GM19372 (cell line): ENCODE results near the gene PHC2.

Experiments used
- ATAC-seq: cut with Tn5 transposase; IDR thresholded peaks from one replicate; pipeline ENCODE4 v1.9.1; 2021; ENCODE audit warnings: mild to moderate bottlenecking, low read depth, moderate library complexity; ENCODE audit not compliant: unreplicated experiment

The PHC2 gene, protein sequence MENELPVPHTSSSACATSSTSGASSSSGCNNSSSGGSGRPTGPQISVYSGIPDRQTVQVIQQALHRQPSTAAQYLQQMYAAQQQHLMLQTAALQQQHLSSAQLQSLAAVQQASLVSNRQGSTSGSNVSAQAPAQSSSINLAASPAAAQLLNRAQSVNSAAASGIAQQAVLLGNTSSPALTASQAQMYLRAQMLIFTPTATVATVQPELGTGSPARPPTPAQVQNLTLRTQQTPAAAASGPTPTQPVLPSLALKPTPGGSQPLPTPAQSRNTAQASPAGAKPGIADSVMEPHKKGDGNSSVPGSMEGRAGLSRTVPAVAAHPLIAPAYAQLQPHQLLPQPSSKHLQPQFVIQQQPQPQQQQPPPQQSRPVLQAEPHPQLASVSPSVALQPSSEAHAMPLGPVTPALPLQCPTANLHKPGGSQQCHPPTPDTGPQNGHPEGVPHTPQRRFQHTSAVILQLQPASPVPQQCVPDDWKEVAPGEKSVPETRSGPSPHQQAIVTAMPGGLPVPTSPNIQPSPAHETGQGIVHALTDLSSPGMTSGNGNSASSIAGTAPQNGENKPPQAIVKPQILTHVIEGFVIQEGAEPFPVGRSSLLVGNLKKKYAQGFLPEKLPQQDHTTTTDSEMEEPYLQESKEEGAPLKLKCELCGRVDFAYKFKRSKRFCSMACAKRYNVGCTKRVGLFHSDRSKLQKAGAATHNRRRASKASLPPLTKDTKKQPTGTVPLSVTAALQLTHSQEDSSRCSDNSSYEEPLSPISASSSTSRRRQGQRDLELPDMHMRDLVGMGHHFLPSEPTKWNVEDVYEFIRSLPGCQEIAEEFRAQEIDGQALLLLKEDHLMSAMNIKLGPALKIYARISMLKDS

DNA sequence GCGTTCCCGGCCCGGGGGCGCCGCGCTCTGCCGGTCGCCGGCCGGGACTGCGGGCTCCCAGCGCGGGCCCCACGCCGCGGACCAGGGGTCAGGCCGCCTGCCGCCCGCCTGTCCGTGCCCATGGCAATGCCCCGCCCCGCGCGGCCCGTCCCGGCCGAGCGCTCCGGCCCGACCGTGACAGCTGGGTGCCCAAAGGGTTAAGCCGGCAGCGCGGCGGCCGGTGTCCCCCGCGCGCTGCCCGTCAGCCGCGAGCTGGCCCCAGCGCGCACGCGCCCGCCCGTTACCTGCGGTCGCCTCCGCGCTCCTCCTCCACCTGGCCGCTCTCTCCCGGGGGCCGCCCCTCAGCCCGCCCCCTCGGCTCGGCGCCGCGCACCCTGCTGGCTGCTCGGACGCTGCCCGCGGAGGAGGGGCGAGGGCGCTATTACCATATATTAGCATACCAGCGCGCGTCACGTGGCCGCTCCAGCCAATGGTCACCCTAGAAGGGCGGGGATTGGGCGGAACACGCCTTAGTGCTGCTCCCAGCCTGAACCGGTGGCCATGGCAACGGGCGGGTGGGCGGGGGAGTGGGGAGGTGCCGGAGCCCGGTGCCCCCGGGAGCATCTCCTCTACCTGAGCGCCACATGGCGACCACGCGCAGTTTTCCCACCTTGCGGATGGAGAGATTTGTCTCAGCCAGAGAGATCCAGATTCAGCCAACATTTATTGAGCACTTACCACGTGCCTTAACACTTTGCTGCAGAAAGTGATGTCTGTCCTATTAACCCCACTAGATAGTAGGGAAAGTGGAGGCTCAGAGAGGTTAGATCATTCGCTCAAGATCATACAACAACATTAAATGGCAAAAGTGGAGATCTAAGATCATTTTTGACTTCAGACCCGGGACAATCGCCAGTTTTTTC is at the start of gene PHC2:
Gene PHC2 (minus strand): TSS at position 404 of the 902 bp plus-strand sequence. CDS start 55,556 bp downstream, outside the sequence.
- ATAC-seq, result peak; percentile 95

DNA sequence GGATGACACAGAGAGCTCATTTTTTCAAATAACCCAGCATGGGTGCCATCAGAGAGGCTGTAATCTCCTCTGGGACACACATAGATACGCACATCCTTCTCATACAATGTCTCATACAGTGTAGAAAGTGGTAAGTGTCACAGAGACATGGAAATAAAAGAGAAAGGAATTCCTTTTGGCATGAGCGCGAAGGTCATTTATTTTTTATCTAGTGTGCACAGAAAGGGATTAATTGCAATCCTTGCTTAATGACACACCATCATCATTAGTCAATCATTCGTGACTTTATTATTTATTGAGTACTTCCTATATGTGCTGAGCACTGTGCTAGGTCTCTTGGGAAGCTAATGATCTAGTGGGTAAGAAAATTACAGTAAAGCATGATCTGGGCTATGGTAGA is 46.6 kb upstream of the PHC2 start:
- no peak for ATAC-seq

DNA sequence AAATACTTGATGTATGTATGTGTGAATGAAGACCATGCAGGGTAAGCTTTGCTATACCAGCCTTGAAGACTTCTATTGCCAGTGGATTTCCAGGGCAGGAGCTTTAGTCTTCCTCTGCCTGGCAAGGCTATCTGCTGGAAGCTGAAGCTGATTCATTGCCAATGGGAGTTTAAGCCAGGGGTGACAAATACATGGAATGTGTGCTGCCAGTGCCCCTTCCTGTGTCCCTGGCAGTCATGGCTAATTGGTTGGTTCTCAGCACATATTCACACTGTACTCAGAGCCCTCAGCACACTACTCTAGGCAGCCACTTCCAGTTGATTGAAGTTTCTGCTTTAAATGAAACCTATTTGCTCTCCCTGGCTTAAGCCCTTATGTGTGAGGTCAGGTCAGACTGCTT is 43.0 kb upstream of the PHC2 start:
- ATAC-seq, result no peak

DNA sequence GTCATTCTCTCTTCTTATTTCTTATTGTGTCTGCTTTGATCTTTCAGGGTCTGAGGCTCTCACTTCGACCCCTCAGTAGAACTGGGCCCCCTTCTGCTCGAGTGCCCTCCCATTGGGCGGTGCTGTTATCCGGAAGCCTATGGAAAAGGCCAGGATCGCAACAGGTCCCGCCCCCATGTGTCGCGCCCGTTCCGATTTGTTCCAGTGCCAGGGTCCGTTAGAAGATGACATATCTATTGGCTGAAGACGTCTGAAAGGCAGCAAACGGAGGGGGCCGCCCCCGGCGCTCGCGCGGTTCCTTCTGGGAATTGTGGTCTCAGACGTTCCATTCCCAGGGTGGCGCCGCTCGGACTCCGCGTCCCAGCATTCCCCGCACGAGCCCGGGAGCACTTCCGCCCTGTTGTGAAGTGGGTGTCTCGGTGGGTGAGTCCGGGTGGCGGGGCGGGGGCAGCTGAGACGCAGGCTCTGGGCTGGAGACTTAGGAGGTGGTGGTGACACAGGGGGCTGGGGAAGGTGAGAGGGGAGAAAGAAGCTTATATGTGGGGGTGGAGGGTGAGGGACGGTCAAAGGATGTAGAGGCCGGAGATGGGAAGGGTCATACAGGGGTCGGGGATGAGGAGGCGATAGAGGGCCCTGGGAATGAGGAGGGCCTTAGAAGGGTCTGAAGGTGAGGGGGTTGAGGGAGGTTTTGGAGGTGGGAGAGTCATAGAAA is 41.5 kb upstream of the PHC2 start, which contains the start of gene ZSCAN20:
Gene ZSCAN20 (plus strand): TSS at position 377 of the 712 bp plus-strand sequence. CDS start 6,644 bp downstream, outside the sequence.
- ATAC-seq, result peak; percentile 89

DNA sequence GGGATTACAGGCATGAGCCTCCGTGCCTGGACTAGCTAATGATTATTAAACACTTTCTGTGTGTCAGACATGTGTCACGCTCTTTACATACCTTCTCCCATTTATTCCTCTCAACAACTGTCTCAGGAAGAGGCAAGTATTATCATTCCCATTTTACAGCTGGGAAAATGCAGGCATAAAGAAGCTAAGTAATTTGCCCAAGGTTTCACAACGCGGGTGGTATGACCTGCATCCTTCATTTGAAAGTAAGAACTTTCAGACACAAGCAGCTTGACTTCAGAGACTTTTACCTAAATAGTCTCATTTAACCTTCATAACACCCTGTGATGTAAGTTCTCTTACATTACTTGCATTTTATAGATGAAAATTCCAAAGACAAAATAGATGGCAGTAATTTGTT is 40.5 kb upstream of the PHC2 start:
- ATAC-seq, result no peak

DNA sequence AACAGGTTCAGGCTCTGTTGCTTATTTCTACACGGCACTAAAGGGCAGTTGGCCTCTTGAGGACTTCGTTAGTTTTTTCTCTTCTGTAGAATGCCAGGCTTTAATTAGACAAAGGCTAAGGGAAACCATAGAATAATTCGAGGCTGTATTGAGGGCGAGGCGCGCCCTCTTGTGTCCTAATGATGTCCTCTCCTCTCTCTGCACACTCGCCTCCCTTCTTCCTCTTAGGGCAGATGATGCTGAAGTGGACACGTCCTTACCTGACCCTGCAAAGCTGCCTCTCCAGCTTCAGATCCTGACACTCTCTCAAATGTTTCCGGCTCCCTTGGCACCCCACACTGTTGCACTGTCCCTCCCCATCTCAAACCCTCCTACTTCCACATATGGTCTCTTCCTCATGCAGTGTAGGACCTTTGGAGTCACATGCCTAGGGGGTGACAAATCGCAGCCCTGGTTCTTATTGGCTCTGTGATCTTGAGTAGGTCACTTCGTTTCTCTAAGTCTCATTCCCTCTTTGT is 39.7 kb upstream of the PHC2 start:
- no peak for ATAC-seq

DNA sequence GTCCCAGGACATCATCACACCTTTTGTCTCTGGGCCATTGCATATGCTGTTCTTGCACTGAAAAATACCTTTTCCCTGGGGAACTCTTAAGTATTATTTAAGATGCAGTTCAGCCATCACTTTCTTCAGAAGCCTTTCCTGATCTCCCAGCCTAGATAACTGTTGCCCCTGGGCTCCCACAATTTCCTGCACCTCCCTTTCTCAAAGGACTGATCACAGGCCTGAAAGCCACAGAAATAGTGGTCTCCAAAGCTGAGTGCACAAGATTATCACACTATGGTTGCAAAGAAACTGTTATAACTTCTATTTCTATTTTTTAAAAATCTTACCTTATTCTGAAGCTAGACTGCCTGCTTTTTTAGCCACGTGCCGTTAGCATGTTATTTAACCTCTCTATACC is 38.8 kb upstream of the PHC2 start:
- ATAC-seq, result no peak

DNA sequence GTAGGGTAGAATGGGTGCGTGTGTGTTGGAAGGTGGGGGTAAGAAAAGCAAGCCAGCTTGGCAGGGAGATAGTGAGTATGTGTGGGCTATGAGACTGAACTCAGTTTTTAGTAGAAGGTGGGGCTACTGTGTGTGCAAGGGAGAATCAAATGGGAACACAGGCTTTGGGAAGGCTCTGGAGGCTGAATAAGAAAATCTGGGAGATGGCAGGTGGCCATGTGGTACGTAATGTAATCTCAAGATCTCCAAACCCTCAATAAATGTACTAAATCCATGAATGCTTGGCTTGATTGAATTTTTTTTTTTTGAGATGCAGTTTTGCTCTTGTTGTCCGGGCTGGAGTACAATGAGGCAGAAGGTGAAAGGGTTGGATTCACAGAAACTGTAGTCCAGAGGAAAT is 38.1 kb upstream of the PHC2 start:
- ATAC-seq, result no peak

DNA sequence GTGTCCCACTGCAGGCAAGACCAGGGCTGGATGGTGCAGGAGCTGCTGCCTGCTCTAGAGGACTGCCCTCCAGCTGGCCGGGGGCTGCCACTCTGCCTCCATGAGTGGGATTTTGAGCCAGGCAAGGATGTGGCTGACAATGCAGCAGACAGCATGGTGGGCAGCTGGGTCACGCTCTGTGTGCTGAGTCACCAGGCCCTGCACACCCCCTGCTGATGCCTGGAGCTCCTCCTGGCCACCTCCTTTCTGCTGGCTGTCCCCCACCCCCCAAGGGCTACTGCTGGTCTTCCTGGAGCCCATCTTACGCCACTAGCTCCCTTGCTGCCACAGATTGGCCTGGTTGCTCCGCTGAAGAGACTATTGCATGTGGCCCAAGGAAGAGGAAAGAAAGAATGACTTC is 37.6 kb upstream of the PHC2 start:
- no peak for ATAC-seq

DNA sequence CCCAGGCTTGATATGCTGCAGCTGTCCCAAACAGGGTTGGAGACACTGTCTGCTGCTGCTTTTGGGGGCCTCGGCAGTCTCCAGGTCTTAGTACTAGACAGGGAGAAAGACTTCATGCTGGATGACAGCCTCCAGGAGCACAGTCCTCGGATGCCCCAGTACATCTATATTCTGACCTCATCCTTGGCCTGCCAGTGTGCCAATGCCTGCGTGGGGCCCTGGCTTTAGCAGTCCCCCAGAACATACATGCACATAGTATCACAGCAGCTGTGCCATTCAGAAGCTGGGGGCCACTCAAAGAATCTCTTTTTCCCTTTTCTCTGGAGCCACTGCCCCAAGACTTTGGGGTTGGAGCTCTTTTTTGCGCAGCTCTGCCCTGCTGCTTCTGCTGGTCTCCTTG is 37.1 kb upstream of the PHC2 start:
- ATAC-seq, result no peak

DNA sequence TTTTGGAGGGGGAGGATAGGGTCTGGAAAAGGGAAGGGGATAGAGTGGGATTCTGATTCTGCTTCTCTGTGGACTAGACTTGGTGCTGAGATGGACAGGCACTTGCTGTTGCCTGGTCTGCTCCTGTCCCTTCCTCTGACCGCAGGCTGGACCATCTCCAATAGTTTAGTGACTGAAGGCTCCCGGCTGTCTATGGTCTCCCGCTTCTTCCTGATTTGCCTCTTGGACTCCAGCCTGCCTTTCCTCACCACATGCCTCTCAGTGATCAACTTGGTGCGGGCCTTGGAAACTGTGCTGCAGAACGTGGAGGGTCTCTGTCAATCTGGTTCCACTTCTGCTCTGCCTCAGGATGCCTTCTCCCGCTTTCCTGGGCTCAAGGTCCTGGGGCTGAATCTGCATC is 35.3 kb upstream of the PHC2 start:
- ATAC-seq, result no peak

DNA sequence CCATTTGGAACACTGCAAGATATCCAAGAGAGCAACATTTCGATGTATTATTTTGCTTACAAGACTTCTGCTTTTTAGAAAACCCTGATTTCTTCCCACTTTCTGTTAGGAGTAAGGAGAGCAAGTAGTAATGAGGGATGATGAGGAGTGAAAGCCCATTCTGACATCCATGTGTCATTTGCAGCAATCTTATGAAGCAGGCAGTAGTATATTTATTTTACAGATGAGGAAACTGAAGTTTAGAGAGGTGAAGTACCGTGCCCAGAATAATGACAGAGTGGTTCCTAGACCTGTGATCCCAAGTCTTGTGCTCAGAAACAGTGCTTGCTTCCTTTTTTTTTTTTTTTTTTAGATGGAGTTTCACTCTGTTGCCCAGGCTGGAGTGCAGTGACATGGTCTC is 34.4 kb upstream of the PHC2 start:
- ATAC-seq, result no peak

DNA sequence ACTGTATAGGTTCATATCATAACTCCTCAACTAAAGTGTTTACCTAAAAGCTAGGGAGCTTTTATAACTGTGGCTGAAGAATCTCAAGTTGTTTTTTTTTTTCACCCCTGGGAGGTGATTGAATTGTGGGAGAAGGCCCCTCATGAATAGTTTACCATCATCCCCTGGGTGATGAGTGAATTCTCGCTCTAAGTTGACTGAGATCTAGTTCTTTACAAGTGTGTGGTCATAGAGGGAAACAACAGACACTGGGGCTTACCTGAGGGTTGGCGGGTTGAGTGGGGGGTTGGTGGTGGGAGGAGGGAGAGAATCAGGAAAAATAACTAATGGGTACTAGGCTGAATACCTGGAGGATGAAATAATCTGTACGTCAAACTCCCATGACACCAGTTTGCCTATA is 33.7 kb upstream of the PHC2 start:
- no peak for ATAC-seq

DNA sequence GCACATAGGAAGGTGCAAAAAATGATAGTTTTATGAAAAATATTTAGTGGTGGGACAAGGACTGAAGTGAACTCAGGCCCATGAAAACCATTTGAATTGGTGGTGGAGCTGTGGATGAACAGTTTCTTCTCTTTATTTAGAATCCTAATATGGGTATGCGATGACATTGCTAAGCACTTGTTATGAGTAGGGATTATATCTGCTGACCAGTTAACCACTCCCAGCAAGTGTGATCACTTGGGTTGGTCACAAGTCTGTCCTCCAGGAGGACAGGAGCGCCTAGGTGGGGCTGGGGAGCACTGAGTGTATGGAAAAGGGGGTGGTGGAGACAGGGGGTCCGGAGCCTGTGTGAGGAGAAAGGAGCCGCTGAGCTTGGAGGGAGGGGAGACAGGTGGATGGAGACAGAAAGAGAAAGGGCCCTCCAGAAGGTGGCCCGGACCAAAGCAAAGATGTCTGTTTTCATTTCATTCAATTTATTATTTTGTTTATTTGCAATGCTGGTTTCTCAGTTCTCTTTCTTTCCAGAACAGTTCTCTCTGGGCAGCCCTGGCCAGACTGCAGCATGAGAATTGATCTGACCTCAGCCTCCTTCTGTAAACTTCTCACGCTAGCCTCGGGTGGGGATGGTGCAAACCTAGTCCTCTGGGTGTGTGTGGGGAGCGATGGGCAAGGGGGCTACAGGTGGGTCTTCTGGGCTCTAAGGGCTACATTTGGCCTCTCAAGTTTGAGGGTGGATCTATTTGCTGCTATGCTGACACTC is 31.7 kb upstream of the PHC2 start:
- no peak for ATAC-seq

DNA sequence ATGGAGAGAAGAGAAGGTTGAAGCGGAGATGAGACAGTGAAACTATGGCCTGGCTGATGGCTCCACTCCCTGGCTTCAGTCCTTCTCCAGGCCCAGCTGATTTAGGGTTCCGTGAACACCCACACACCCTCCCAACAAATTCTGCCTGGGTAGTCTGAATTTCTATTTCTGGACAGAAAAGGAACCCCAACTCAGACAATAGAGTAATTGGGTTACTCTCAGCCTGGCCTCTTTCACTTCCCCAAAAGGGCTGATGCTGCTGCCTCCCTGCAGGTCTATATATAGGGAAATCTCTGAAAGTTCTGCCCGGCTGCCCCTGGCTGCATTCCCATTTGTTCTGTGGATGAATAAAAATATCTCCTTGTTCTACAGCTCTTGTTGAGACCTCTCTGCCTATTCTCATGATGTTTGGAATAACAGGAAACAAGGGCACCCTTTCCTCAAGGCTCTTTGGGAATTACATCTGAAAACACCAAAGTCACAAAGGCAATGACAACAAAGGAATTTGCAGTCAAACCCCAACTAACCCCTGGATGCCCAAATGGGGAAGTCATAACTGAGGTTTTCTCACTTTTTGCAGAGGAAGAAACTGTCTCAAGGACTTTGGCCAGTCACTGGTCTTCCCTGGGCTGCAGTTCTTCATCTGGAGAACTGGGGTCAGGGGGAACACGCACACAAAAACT is 30.2 kb upstream of the PHC2 start:
- peak; percentile 64 for ATAC-seq

DNA sequence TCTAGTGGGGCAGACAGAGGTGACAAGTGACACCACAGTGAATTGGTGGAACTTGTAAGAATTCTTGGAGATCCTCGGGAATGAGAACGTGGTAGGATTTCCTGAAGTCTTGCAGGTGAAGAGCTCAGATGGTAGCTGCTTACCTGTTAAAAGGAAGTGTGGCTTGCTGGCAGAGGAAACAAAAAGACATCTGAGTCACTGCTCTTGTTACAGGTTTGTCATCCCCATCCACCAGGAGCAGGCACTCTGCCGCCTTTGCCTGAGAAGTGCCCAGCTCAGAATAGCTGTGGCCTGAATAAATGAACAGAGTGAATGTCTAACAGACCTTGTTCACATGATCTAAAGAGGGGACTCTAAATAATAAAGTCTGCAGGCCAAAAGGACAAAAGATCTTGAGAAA is 29.2 kb upstream of the PHC2 start:
- no peak for ATAC-seq

DNA sequence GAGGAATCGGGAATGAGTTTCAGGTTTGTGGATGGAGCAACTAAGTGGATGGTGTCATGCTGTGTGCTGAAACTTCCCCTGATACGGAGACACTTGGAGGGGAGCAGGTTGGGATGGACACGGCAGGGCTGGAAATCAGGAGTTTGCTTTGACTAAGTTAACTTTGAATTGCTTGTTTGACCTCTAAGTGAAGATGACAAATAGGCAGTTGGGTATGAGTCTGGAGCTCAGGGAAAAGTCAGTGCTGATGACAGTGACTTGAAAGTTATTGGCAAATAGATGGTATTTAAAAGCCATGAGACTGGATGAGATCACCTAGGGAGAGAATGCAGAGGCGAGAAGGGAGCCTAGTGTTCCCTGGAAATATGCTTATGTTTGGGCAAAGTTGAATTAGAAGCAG is 28.8 kb upstream of the PHC2 start:
- ATAC-seq, result no peak

DNA sequence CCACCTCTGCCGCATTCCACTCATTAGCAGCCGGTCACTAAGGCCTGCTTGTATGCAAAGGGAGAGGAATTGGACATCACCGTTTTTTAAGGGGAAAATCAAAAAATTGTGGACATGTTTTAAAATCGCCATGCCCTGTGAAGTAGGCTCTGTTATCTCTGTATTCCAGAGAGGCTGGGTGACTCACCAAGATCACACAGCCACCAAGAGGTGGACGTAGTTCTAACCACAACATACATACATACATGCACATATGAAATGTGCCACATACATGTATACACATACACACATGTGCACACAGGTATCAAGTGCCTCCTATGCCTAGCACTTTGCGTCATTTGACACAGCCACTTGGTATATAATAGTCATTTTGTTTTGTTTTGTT is 25.6 kb upstream of the PHC2 start:
- ATAC-seq, result no peak
